Muscle of back (tissue), 11 donors: Measurements from ENCODE around the gene AP1G2. TPM values are rescaled to one million over a fixed set of nuclear protein-coding genes. Genes with fewer than 3 reads are reported as not detected.
"Not testable (repeated sequence)": the region's sequence is repeated elsewhere in the genome, so short reads cannot be mapped to it uniquely, and the experiment has no call there.

Experiments
- DNase-seq, 3 donors: peaks; one replicate each; pipeline versions ENCODE4 v3.0.0 to v3.0.0-alpha.2; 2013
- polyA plus RNA-seq, 10 donors: library from polyadenylated mRNA; unstranded; fragments of 120-200 nt; gene quantifications; one replicate each; pipeline ENCODE4 v1.2.1, GENCODE V29; 2013; ENCODE audit not compliant: insufficient read length in 10 of 10

AP1G2 gene
- polyA plus RNA-seq, 10 donors, result 11.9 to 29.6 (median 17.6) TPM

GRCh38 chr14:23539248-23540140, 28.1 kb downstream of the AP1G2 start:
- peak in 2 of 3 donors; percentile 30 to 64 for DNase-seq

GRCh38 chr14:23538785-23539184, 28.8 kb downstream of the AP1G2 start:
- no peak for DNase-seq

- no peak for DNase-seq
Observed at GRCh38 chr14:23538050-23538718, 29.4 kb downstream of the AP1G2 start.

- DNase-seq, result no peak
Observed at GRCh38 chr14:23537351-23538049, 30.1 kb downstream of the AP1G2 start.

- not testable (repeated sequence) for DNase-seq
Observed at GRCh38 chr14:23536906-23537305, 30.7 kb downstream of the AP1G2 start.

- no peak for DNase-seq
Observed at GRCh38 chr14:23536494-23536893, 31.1 kb downstream of the AP1G2 start.

GRCh38 chr14:23535943-23536342, 31.6 kb downstream of the AP1G2 start:
- DNase-seq, result no peak

GRCh38 chr14:23533652-23534435, 33.7 kb downstream of the AP1G2 start:
- DNase-seq, result no peak

- DNase-seq, result no peak
Observed at GRCh38 chr14:23532658-23533057, 34.9 kb downstream of the AP1G2 start.

- DNase-seq, result no peak
Observed at GRCh38 chr14:23531391-23531790, 36.2 kb downstream of the AP1G2 start.

GRCh38 chr14:23530375-23531055, 37.1 kb downstream of the AP1G2 start:
- DNase-seq, result no peak

GRCh38 chr14:23529016-23529415, 38.6 kb downstream of the AP1G2 start:
- no peak for DNase-seq

- no peak for DNase-seq
Observed at GRCh38 chr14:23528555-23528954, 39.0 kb downstream of the AP1G2 start.

- DNase-seq, result no peak
Observed at GRCh38 chr14:23525611-23526010, 42.0 kb downstream of the AP1G2 start.

GRCh38 chr14:23524954-23525353, 42.6 kb downstream of the AP1G2 start:
- no peak for DNase-seq

GRCh38 chr14:23523229-23524016, 44.2 kb downstream of the AP1G2 start:
- DNase-seq, result no peak

GRCh38 chr14:23522643-23523198, 44.9 kb downstream of the AP1G2 start:
- DNase-seq, result no peak

GRCh38 chr14:23521785-23522640, 45.6 kb downstream of the AP1G2 start:
- no peak for DNase-seq
